ENCODE data around the gene SCARF2.
"Not testable (repeated sequence)": the region's sequence is repeated elsewhere in the genome, so short reads cannot be mapped to it uniquely, and the experiment has no call there.

The SCARF2 gene

DNA sequence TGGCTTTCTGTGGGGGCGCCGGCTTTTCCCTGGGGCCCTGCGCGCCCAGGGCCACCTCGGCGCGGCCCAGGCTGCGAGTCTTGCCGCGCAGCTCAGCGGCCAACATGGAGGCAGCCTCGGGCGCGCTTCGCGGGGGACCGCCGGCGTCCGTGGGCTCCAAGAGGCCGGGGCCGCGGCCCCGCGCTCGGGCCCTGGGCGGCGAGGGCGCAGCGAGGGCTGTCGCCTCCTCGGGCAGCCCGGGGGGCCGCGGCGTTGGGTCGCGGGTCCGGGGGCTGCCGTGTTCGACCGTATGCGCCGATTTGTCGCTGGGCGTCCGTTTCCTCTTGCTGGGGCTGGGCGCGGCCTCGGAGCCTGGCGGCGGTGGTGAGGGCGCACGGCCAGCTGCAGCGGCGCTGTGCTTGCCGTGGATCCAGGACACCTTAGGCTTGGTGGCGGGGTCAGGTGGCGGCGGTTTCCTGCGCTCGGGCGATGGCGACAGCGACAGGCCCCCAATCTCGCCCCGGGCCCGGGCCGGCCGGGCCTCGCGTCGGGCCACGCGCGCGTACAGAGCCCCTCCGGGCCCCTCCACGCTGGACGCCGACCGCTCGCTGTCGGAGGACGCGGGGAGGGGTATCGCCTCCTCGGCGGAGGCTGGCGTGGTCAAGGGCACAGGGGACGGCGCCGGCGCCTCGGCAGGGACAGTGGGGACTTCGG is 11.9 kb downstream of the SCARF2 start:
- no peak for DNase-seq

DNA sequence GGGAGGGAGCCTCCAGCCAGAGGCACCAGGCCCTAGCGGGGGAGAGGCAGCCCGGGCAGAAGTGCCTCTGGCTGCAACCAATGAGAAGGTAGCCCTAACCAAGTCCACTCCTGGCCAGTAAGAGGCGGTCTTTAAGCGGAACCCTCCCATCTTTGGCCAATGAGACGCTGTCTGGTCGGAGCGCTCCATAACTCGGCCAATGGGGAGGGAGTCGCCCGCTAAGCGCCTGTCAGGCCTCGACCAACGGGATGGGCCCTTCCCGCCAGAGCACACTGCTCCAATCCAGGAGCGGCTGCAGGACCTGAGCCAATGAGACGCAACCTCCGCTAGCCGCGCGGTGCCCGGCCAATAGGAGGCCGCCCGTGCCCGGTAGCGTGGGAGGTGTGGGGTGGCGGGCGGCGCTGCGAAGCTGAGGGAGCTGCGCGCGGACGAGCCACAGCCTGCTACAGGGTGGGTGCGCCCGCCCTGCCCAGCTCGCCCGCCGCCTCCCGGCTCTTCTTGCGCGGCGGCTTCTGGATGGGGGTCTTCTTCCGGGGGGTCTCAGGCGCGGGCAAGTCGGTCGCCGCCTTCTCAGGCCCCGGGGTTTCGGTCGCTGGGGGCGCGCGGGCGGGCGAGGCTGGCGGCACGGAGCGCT is 12.6 kb downstream of the SCARF2 start:
- no peak for DNase-seq

DNA sequence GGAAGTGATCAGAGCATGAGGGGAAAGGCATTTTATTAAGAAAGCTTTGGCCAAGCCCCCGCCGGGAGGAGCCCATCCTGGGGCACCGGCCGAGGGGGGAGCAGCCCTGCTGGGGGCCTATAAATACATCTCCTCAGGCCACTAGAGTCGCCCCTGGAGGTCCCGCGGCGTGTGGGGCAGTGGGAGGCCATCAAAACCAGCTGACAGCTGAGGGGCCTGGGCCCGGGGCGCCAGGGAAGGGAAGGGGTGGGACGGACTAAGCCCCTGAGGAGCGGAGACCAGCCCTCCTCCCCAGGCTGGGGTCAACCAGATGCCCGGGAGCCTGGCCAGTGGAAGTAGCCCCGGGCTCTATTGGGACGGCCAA is 13.1 kb downstream of the SCARF2 start:
- no peak for DNase-seq

DNA sequence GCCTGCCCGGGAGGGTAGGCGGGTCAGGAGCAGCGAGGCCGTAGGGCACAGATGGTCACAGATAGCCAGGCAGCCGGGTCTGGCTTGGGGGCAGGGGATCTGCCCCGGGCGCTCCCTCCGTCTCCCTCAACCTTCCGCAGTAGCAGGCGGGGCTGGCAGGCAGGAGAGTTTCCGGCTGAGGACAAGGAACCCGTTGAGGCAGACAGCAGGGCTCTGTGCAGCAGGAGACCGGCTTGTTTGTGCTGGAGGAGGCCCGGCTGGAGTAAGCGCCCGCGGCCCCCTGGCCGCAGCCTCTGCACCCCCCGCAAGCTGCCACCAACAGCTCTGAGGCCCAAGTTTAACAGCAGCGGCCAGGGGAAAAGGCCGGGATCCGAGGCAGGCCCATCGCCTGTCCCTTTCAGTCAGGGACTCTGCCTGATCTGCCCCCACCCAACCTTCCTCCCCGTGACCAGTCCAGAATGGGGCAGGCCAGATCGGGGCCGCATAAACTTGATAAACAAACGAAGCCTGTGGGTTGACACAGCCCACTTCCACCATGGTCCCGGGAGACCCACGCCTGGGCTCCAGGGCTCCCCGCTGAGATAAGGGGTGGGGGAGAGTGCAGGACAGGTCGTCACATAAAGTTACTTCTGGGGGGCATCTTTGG is 13.6 kb downstream of the SCARF2 start:
- no peak for DNase-seq

DNA sequence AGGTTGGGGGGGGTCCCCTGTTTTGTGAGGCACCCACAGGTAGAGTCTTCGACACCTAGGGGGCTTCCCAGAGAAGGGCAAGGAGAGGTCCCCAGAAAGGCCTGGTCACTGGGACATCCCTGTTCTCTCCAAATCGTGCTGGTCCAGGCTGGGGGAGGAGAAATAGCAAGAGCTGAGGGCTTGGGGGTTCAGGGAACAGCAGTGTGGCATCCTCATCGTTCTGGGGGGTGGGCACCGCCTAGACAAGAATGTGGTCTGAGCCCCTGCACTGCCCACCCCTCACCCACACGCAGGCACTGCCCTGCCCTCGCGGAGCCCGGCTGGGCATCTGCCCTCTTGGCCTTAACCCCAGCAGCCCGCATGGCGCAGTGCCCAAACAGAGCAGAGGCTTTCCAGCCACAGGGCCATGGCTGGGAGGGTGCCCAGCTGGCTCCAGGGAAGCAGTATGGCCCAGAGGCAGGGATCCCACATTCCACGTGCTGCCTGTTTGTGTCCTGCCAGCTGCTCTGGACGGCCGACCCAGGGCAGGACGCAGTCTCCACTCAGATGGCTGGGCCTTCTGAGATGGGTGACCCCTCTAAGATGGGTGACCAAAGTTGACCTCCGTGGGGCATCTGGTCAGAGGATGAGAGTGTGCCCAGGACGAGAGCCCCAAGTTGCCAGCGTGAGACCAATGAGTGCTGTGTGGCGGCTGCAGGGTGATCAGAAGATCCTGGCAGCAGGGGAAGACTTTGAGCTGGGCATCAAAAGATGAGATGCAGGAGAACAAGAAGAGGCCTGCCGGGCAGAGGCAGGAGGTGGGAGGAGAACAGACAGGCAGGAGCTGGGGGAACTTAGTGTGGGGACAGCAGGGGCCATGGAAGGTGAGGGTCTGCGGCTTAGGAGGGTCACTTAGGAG is 14.4 kb downstream of the SCARF2 start:
- DNase-seq, result no peak

DNA sequence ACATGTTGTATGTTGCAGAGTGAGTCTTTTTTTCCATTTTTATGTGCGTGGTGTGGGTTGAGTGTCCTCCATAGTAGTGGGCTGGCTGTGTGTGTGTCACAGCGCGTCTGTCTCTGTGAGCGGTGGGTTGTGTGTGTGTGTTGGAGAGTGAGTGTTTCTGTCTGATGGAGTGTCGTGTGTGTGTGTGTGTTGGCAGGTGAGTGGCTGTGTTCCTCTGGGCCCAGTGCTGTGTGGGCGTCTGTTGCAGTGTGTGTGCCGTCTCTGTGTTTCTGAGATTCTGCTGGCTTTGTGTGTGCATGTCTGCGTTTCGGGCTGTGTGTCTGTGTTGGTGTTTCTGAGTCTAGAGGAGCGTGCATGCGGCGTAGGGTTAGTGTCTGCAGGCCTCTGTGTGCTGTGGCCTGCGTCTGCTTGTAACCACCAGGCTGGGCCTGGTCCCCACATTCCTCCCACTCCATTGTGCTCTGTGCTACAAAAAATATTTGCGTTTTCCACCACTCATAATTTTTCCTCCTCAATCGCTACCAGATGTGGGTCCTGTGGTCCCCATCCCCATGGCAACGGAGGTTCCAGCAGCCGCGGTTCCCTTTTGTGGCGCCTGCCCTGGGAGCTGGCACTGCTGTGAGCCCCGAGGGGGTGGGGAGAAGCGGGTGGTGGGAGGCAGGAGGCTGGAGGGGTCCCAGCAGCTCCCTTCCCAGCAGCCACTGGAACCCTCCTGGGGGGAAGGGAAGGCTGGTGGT is 15.2 kb downstream of the SCARF2 start:
- DNase-seq, result no peak

DNA sequence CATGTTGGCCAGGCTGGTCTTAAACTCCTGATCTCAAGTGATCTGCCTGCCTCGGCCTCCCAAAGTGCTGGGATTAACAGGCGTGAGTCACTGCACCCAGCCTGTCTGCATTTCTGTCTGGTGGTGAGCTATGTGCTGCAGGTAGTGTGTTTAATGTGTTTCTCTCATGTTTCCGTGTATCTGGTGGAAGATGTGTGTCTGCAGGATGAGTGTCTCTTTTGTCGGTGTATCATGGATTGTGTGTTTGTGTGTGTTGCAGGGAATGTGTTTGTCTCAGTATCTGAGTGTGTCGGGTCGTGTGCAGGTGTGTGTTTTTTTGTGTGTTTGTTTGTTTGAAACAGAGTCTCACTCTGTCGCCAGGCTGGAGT is 16.1 kb downstream of the SCARF2 start:
- no peak for DNase-seq

DNA sequence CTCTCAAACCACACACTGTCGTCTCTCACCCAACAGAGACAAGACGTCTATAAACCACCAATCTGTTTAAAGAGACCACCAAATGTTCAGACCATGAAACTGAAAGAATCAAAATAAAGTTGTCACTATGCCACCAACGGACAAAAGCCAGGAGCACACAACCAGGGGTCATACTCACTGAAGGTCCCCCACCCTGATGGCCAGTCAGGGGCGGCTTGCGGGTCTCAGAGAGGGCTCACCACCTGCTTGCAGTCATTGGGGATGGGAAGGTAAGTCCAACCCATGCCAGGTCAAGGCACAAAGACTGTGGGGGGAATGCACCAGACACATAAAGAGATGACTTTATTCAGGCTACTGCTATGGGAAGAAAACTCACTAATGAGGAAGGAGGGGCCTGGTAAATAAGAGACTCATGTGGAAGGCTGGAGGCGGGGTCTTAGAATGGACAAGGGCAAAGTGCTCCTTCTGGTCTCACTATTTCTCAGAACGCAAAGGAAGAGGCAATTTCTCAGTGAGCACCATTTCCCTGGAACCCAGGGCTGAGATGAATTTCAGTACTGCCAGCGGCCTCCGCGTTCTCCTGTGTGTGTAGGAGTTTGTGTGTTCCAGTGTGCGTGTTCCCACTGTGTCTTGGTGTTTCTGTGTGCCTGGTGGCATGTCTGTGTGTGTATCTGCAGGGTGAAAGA is 17.3 kb downstream of the SCARF2 start:
- DNase-seq, result no peak

DNA sequence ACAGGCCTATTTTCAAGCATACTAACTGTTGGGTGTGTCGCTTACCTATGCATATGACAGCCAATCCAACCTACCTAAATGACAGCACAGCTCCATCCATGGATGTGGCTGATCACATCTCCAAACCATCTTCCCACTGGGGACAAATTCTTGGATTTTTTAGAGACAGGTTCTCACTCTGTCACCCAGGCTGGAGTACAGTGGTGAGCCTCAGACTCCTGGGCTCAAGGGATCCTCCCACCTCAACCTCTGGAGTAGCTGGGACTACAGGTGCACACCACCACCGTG is 18.0 kb downstream of the SCARF2 start:
- DNase-seq, result no peak

DNA sequence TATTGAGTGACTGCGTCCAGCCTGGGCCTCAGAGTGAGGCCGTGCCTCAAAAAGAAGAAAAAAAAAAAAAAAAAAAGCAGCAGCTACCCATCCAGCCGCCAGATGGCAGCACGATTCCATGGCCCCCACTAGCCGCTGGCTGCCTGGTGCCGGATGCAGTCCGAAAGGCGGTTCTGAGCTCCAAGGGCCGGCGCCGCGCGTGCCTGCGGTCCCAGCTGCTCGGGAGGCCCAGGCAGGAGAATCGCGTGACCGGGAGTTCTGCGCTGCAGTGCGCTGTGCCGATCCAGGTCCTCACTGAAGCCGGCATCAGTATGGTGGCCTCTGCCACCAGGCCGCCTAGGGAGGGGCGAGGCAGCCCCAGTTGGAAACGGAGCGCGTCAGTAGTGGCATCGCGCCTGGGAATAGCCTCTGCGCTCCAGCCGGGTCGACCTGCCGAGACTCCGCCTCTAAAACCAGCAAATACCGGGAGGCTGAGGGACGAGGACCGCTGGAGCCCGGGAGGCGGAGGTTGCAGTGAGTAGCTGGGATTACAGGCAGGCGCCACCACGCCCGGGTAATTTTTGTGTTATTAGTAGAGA is 19.3 kb downstream of the SCARF2 start:
- peak; percentile 28 for DNase-seq

DNA sequence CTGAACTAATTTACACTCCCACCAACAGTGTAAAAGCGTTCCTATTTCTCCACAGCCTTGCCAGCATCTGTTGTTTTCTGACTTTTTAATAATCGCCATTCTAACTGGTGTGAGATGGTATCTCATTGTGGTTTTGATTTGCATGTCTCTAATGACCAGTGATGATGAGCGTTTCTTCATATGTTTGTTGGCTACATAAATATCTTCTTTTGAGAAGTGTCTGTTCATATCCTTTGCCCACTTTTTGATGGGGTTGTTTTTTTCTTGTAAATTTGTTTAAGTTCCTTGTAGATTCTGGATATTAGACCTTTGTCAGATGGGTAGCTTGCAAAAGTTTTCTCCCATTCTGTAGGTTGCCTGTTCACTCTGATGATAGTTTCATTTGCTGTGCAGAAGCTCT is 21.9 kb downstream of the SCARF2 start:
- DNase-seq, result not testable (repeated sequence)

DNA sequence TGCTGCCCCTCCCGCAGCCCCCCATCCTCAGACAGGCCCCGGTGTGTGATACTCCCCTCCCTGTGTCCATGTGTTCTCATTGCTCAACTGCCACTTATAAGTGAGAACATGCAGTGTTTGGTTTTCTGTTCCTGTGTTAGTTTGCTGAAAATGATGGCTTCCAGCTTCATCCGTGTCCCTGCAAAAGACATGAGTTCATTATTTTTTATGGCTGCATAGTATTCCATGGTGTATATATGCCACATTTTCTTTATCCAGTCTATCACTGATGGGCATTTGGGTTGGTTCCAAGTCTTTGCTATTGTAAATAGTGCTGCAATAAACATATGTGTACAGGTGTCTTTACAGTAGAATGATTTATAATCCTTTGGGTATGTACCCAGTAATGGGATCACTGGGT is 22.4 kb downstream of the SCARF2 start:
- DNase-seq, result not testable (repeated sequence)

DNA sequence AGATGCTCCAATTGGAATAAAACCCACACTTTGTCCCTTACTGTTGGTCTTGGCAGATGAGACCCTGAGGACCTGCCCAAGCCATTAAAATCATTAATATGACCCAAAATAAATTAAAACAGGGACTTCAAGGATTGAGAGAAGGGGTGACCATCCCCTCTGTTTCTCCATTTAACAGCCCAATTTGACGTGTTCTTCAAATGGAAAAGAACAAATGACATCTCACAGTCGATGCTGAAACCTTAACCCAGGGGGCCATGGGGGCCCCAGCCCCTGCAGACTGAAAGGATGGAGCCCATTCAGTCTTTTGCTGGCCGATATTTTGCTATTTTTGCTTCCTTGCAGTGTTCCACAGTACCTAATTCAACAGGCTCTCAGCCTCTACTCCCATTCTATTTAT is 23.2 kb downstream of the SCARF2 start:
- DNase-seq, result no peak

DNA sequence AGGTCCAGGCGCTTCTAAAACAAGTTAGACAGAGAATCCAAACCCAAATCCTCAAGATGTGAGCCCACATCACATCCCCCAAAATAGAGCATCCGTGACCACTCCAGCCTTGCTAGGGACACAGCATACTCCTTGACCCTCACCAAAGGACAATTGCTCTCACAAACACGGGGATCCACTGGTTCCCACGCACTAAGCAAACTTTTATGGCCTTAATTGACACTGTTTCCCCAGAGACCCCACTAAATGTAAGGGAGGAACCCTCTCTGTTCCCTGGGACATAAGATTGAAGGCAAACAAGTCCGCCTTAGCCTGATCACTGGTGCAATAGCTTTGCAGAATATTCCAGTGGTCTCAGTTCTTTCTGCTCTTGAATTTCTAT is 23.6 kb downstream of the SCARF2 start:
- DNase-seq, result no peak

DNA sequence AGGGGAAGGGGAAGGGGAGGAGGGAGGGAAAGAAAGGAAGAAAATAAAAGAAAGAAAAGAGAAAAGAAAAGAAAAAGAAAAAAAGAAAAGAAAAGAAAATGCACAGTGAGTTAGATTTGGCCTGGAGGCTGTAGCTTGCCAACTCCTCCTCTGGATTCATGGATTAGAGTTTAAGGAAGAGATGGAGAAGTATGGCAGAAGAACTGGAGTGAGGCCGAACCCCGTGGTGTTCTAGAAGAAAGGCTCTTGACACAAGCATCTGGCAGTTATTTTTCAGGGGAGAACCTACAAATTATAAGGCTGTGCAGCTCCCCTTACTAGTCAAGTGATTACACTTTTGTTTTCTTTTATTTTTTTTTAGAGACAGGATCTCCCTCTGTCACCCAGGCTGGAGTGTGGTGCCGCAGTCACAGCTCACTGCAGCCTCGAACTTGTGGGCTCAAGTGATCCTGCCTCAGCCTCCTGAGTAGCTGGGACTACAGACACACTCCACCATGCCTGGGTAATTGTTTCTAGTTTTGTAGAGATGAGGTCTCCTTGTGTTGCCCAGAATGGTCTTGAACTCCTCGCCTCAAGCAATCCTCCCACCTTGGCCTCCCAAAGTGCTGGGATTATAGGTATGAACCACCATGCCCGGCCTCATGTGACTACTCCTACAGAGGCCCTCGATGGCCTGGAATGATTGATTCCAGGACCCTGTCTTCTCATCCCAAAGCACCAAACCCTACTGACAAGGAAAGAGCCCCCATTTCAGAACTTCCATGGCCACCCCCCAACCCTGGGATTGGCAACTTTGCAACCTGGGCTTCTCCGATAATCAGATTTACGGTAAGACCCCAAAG is 24.2 kb downstream of the SCARF2 start:
- DNase-seq, result no peak

DNA sequence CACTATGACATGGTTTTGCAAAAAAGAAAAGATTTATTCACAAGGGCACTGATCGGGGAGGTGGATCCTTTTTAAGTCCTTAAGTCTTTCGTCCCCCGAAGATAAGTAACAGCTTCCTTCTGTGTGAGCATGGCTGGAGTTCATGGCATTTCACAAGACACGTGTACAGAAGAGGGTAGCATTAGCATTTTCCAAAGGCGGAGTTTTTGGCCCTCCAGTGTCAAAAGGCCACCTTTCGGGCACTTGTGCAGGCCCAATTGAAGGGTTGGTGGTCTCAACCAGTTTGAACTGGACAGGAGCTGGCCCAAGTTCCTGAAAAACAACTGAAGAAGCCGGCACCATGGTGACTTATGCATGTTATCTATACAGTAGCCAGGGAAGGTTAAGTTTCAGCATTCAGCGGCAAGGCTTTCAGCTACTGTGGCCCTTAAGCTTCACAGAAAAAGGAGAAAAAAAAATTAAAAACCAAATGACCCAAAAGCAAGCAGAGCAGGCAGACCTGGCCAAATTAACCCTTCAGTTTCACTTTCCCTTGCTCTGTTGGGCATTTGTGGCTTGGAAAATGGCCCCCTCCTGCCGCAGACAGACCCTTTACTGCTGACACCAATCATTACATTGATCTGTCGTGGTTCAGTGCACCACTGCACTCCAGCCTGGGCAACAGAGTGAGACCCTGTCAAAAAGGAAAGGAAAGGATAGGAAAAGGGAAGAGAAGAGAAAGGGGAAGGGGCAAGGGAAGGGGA is 25.0 kb downstream of the SCARF2 start:
- DNase-seq, result no peak

DNA sequence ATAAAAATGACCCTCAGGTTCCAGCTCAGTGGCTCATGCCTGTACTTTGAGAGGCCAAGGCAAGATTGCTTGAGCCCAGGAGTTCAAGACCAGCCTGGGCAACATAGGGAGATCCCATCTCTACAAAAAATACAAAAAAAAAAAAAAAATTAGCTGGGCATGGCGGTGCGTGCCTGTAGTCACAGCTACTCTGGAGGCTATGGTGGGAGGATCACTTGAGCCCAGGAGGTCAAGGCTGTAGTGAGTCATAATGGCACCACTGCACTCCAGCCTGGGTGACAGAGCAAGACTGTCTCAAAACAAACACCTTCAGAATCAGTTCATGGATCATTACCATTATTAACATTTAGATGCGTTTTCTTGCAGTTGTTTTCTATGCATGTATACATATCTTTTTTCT is 28.2 kb downstream of the SCARF2 start:
- DNase-seq, result not testable (repeated sequence)

DNA sequence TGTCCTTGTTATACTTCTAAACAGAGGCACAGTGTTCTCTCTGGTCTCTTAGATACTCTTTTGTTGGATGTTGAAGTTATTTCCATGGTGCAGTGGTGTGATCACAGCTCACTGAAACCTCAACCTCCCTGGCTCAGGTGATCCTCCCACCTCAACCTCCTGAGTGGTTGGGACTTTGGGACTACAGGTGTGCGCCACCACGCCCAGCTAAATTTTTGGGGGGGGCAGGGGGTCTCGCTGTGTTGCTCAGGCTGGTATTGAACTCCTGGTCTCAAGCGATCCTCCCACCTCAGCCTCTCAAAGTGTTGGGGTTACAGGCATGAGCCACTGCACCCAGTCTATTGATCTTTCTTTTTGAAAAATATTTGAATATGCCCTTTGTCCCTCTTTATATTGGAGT is 28.7 kb downstream of the SCARF2 start:
- DNase-seq, result no peak

DNA sequence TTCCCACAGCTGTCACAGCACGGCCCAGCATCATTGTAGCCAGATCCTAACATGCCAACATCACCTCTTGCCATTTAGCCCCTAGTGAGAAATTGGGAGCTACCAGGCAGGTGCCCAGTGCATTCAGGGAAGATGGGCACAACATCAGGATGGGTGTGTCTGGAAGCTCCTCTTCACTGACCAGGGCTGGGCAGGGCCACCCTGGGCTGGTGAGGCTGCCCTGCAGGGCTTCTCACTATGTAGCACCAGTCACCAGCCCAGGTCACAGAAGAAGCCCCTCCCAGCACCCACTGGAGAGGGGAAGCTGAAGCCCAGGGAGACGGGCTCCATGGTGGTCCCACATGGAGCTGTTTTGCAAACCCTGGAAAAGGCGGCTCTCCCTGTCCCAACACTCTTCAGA is 29.8 kb downstream of the SCARF2 start:
- no peak for DNase-seq

DNA sequence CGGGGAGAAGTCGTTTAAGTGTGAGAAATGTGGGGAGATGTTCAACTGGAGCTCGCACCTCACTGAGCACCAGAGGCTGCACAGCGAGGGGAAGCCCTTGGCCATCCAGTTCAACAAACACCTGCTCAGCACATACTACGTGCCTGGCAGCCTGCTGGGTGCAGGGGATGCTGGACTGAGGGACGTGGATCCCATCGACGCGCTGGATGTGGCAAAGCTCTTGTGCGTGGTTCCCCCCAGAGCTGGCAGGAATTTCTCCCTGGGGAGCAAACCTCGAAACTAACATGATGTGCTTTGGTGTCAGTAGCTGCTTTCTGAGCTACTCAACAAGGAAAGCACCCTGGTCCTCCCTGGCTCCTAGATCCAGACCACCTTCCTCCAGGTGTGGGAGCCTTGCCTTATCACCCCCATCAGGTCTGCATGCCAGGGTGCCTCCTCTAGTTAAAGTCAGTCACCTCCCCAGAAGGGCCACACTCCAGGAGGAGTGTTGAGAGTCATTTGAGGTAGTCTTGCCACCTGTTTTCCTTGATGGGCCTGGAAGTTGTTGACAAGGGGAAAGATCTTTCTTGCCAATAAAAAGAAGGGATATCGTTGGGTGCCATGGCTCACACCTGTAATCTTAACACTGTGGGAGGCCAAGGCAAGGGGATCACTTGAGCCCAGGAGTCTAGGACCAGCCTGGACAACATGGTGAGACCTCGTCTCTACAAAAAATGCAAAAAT is 30.8 kb downstream of the SCARF2 start:
- no peak for DNase-seq

All from NCI-H226 (cell line).